ENCODE results near the gene EXOC3L4. TPM values are rescaled to one million over a fixed set of nuclear protein-coding genes. Genes with fewer than 3 reads are reported as not detected.

Gene EXOC3L4
- total RNA-seq, 1 donor from 2014 or later = not detected

DNA sequence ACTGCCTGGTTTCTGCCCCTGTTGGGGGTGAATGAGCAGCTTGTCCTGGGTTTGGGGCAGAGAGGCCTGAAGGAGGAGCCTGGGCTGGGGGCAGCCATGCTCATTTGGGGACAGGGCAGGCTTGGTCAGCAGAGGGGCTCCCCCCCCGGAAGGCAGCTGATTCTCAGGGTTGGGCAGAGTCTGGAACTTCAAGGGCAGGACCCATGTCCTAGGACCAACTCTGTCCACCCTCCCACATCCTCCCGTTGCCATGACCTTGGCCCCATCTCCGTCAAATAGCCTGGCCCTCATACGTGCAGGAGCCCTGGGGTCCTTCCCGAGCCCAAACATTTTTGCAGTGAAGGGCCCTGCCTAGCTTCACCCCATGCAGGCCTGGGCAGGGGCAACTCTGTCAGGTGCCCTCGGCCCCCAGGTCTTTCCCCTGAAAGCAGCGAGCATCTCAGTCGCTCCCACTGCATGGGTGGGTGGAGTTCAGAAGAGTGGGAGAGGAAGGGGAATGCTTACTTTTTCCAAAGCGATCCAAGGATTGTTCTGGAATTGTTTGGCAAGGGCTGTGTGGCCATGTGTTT is 61.4 kb downstream of the EXOC3L4 start:
- DNase-seq (ENCODE audit: low spot score in 2 of 2) = no peak
- H3K4me3 ChIP-seq = no peak overlapping the region
- intact Hi-C loops (cut with DNase I) = no loop called here
- peaks cover 0 to 5% of the 10 kb centered on the region in 2 donors for H3K4me1 ChIP-seq
- TF ChIP-seq, protein P1, sequence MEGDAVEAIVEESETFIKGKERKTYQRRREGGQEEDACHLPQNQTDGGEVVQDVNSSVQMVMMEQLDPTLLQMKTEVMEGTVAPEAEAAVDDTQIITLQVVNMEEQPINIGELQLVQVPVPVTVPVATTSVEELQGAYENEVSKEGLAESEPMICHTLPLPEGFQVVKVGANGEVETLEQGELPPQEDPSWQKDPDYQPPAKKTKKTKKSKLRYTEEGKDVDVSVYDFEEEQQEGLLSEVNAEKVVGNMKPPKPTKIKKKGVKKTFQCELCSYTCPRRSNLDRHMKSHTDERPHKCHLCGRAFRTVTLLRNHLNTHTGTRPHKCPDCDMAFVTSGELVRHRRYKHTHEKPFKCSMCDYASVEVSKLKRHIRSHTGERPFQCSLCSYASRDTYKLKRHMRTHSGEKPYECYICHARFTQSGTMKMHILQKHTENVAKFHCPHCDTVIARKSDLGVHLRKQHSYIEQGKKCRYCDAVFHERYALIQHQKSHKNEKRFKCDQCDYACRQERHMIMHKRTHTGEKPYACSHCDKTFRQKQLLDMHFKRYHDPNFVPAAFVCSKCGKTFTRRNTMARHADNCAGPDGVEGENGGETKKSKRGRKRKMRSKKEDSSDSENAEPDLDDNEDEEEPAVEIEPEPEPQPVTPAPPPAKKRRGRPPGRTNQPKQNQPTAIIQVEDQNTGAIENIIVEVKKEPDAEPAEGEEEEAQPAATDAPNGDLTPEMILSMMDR (IDR thresholded peaks at IDR 0.05) = no peak
- H3K27ac ChIP-seq = no peak overlapping the region
- no peaks in the 10 kb centered on the region for H3K9me3 ChIP-seq
- H3K36me3 ChIP-seq = no peaks in the 10 kb centered on the region
- no peaks in the 10 kb centered on the region for H3K27me3 ChIP-seq

DNA sequence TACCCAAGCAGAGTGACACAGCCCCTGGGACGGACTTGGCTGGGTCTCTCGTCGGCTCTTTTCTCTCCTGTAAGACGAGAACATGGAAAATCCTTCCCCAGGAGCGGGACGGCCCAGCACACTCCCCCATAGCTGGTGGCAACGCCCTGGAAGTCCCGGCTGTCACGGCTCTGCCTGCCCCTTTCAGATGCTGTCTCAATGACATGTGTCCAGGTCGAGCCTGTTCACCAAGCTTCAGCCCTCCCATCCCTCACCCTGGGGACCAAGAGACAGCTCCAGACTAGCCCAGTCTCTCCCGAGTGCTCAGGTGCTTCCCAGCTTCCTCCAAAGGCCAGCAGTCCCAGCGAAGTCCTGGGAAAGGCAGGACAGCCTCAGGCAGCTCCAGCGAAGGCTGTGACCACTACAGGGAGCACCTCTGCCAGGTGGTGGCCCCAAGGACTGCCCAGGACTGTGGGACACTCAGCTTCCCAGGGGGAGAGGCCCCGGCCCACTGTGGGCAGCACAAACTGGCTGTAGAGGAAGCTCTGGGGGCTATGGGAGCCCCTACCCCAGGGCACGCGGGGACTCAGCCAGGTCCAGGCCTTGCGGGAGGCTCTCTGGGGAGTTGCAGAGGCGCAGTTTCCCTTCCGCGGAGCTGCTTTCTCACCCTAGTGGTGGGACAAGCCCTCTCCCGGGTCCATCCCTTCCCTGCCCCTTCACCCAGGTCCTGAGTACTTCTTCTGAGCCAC is 62.3 kb downstream of the EXOC3L4 start:
- intact Hi-C loops (cut with DNase I) = no loop called here
- Histone ChIP-seq H3K27me3 (no peaks in the 10 kb centered on the region), H3K27ac (no peak overlapping the region), H3K9me3 (no peaks in the 10 kb centered on the region), H3K4me3 (no peak overlapping the region), H3K36me3 (no peaks in the 10 kb centered on the region), H3K4me1 (peaks cover 0 to 5% of the 10 kb centered on the region in 2 donors)
- TF ChIP-seq, protein P1 (IDR thresholded peaks at IDR 0.05) = no peak
- no peak for DNase-seq (ENCODE audit: low spot score in 2 of 2)

DNA sequence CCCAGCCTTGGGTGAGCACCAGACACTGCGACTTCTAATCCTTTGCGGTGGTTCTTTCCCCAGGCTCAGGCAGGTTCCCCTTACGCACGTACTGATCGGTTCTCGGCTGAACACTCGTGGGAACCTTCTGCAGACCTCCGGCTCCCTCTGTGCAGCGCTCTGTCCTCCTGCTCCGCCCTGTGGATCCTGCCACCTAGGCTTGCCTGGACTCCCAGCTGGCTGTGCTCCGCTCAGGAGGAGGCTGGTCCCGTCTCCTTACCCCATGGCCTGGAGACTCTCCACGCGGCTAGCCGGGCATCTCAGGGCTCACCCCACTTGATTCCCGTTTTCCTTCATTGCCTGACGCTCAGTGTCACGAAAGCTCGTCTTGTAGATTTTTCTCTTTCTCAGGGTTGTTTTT is 63.4 kb downstream of the EXOC3L4 start:
- no peak for DNase-seq (ENCODE audit: low spot score in 2 of 2)
- intact Hi-C loops (cut with DNase I) = no loop called here
- Histone ChIP-seq H3K27me3 (no peaks in the 10 kb centered on the region), H3K27ac (no peak overlapping the region), H3K9me3 (no peaks in the 10 kb centered on the region), H3K4me3 (no peak overlapping the region), H3K4me1 (peaks cover 0 to 5% of the 10 kb centered on the region in 2 donors), H3K36me3 (no peaks in the 10 kb centered on the region)
- TF ChIP-seq, protein P1 (IDR thresholded peaks at IDR 0.05) = no peak

DNA sequence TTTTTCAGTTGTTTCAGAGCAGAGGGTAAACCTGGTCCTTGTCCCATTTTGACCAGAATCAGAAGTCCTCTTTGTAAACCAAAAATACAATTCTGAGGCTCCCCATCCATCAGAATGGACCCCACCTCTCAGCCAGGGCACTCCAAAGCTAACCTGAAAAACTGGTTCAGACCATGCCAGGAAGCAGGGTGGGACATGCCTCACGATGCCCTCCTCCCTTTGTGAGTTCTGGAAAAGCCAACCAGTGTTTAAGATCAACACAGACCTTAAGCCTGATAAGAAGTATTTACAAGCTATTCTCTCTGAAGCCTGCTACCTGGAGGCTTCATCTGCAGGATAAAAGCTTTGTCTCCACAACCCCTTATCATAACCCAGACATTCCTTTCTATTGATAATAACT is 64.2 kb downstream of the EXOC3L4 start:
- Histone ChIP-seq H3K4me1 (peaks cover 0 to 5% of the 10 kb centered on the region in 2 donors), H3K27ac (no peak overlapping the region), H3K9me3 (no peaks in the 10 kb centered on the region), H3K36me3 (no peaks in the 10 kb centered on the region), H3K27me3 (no peaks in the 10 kb centered on the region), H3K4me3 (no peak overlapping the region)
- TF ChIP-seq, protein P1 (IDR thresholded peaks at IDR 0.05) = no peak
- intact Hi-C loops (cut with DNase I) = no loop called here
- DNase-seq (ENCODE audit: low spot score in 2 of 2) = no peak

Other genes starting within 250 kb of the EXOC3L4 start
- 0.32 TPM for gene AMN, start 172.1 kb upstream of the EXOC3L4 start, total RNA-seq
- 96.5 TPM for gene CDC42BPB, start 37.2 kb upstream of the EXOC3L4 start, total RNA-seq
- not detected for gene LBHD2, start 10.5 kb upstream of the EXOC3L4 start, total RNA-seq
- 133 TPM for gene TNFAIP2, start 28.7 kb downstream of the EXOC3L4 start, total RNA-seq
- 85.5 TPM for gene EIF5, start 239.5 kb downstream of the EXOC3L4 start, total RNA-seq

Data from ascending aorta (tissue), 2 donors.